SK-N-SH (cell line): ENCODE measurements around the gene SLC10A7. TPM values are rescaled to one million over a fixed set of nuclear protein-coding genes. Genes with fewer than 3 reads are reported as not detected.

Source experiments
- CTCF ChIA-PET: fragments of 300-600, 350-600 bp; formaldehyde crosslinking; extraction: SDS; loops from one replicate; lab custom pipeline; 2021; lab: Yijun Ruan, JAX
- POLR2A ChIA-PET: fragments of 350-600 bp; sonication (Branson Sonifier 250); formaldehyde crosslinking; extraction: SDS; loops from one replicate; lab custom pipeline; 2020; ENCODE audit warnings: antibody characterized with exemption, inconsistent platforms; lab: Yijun Ruan, JAX
- DNase-seq: peaks from one replicate; pipeline ENCODE4 v3.0.0; 2012
- H2AFZ ChIP-seq: fragments of 200-600 bp; sonication (generic); 2 replicates; pipeline ENCODE4 v1.8.1; 2016; ENCODE audit warnings: antibody characterized with exemption, mild to moderate bottlenecking, low read depth
- H3F3A ChIP-seq: fragments of 200-600 bp; sonication (generic); replicated peaks from 2 replicates; pipeline ENCODE3; 2016; ENCODE audit warnings: antibody characterized with exemption, mild to moderate bottlenecking; ENCODE audit not compliant: insufficient read depth
- H3K27ac ChIP-seq, 2 experiments: fragments of 200-500 bp in 1 of 2; fragments of 200-600 bp in 1 of 2; sonication (Bioruptor generic) in 1 of 2; sonication (generic), shearing (Covaris generic) in 1 of 2; 2 replicates each; pipeline versions ENCODE4 v1.5.1 to v1.6.1; 2014 to 2016; ENCODE audit warnings: low read depth in 2 of 2, inconsistent platforms in 1 of 2, low read length in 1 of 2, mild to moderate bottlenecking in 1 of 2, mixed read lengths in 1 of 2
- H3K27me3 ChIP-seq: fragments of 200-600 bp; sonication (generic), shearing (Covaris generic); 2 replicates; pipeline ENCODE4 v1.6.1; 2016; ENCODE audit warnings: mixed run types; ENCODE audit not compliant: insufficient read depth
- H3K36me3 ChIP-seq, 2 experiments: fragments of 200-500 bp in 1 of 2; fragments of 200-600 bp in 1 of 2; sonication (Bioruptor generic) in 1 of 2; sonication (generic) in 1 of 2; replicated peaks in 1 of 2; 2 replicates each; pipeline versions ENCODE3 to v1.5.1; 2014 to 2016; ENCODE audit warnings: low read length in 1 of 2, mild to moderate bottlenecking in 1 of 2; ENCODE audit not compliant: insufficient read depth in 2 of 2, control insufficient read depth in 1 of 2
- H3K4me1 ChIP-seq, 2 experiments: fragments of 200-500 bp in 1 of 2; fragments of 200-600 bp in 1 of 2; sonication (Bioruptor generic) in 1 of 2; sonication (generic), shearing (Covaris generic) in 1 of 2; 2 replicates each; pipeline versions ENCODE4 v1.5.1 to v1.6.1; 2014 to 2016; ENCODE audit warnings: low read depth in 1 of 2, low read length in 1 of 2, mixed run types in 1 of 2; ENCODE audit not compliant: insufficient read depth in 2 of 2, control insufficient read depth in 1 of 2
- H3K4me2 ChIP-seq: fragments of 200-600 bp; sonication (generic), shearing (Covaris generic); 2 replicates; pipeline ENCODE4 v1.6.1; 2017; ENCODE audit warnings: mixed run types
- H3K4me3 ChIP-seq, 2 experiments: fragments of 200-500 bp in 1 of 2; fragments of 200-600 bp in 1 of 2; sonication (Bioruptor generic) in 1 of 2; sonication (generic), shearing (Covaris generic) in 1 of 2; 2 replicates each; pipeline versions ENCODE4 v1.5.1 to v1.8.1; 2014 to 2016; ENCODE audit warnings: low read depth in 2 of 2, inconsistent platforms in 1 of 2, low read length in 1 of 2, mild to moderate bottlenecking in 1 of 2, mixed read lengths in 1 of 2, moderate library complexity in 1 of 2
- H3K79me2 ChIP-seq: fragments of 200-600 bp; sonication (generic); 2 replicates; pipeline ENCODE4 v1.8.1; 2017; ENCODE audit warnings: mild to moderate bottlenecking; ENCODE audit not compliant: insufficient read depth
- H3K9ac ChIP-seq: fragments of 200-600 bp; sonication (generic); 2 replicates; pipeline ENCODE4 v1.6.1; 2017; ENCODE audit warnings: mixed run types
- H3K9me2 ChIP-seq: fragments of 200-600 bp; sonication (generic); 2 replicates; pipeline ENCODE4 v1.6.1; 2017; ENCODE audit warnings: mixed run types
- H3K9me3 ChIP-seq: fragments of 200-600 bp; sonication (generic); 2 replicates; pipeline ENCODE4 v1.6.1; 2017; ENCODE audit warnings: mixed run types, mild to moderate bottlenecking, moderate library complexity
- H4K20me1 ChIP-seq: fragments of 200-600 bp; sonication (generic); 2 replicates; pipeline ENCODE4 v1.6.1; 2017; ENCODE audit warnings: mild to moderate bottlenecking, mixed run types; ENCODE audit not compliant: insufficient read depth
- CHD2 ChIP-seq: fragments of 150-350 bp; IDR thresholded peaks from 2 replicates; pipeline ENCODE4 v1.6.1; 2018; ENCODE audit warnings: low read length; ENCODE audit not compliant: partially characterized antibody
- ELF1 ChIP-seq: IDR thresholded peaks from 2 replicates; pipeline ENCODE4 v1.4.0; 2012
- EP300 ChIP-seq, 2 experiments: IDR thresholded peaks; 2 replicates each; pipeline versions ENCODE4 v1.4.0 to v1.6.1; 2012; ENCODE audit warnings: borderline replicate concordance in 1 of 2, low read depth in 1 of 2, low read length in 1 of 2
- FOXJ3 ChIP-seq: sonication (generic); formaldehyde crosslinking; IDR thresholded peaks from 2 replicates; pipeline ENCODE4 v1.5.1; 2020; ENCODE audit warnings: mild to moderate bottlenecking, missing genetic modification reagents
- GABPA ChIP-seq: IDR thresholded peaks from 2 replicates; pipeline ENCODE4 v1.4.0; 2012; ENCODE audit warnings: low read depth, mild to moderate bottlenecking
- JUND ChIP-seq: IDR thresholded peaks from 2 replicates; pipeline ENCODE4 v1.4.0; 2012
- MEF2A ChIP-seq: IDR thresholded peaks from 2 replicates; pipeline ENCODE4 v1.4.0; 2012; ENCODE audit warnings: low read depth, borderline replicate concordance
- NRF1 ChIP-seq: IDR thresholded peaks from 2 replicates; pipeline ENCODE4 v1.6.1; 2012; ENCODE audit warnings: low read depth, mild to moderate bottlenecking, low read length
- RAD21 ChIP-seq: IDR thresholded peaks from 2 replicates; pipeline ENCODE4 v1.6.1; 2012; ENCODE audit warnings: mild to moderate bottlenecking, low read length
- RFX5 ChIP-seq: IDR thresholded peaks from 2 replicates; pipeline ENCODE4 v1.6.1; 2012; ENCODE audit warnings: mild to moderate bottlenecking, improper control_type of control experiment, low read length
- RXRA ChIP-seq: IDR thresholded peaks from 2 replicates; pipeline ENCODE4 v1.4.0; 2012; ENCODE audit warnings: low read depth, mild to moderate bottlenecking, borderline replicate concordance
- TCF12 ChIP-seq: IDR thresholded peaks from 2 replicates; pipeline ENCODE4 v1.4.0; 2012
- USF1 ChIP-seq: IDR thresholded peaks from 2 replicates; pipeline ENCODE4 v1.4.0; 2012; ENCODE audit warnings: low read depth, borderline replicate concordance
- YY1 ChIP-seq: IDR thresholded peaks from 2 replicates; pipeline ENCODE4 v1.4.0; 2012; ENCODE audit warnings: low read depth, mild to moderate bottlenecking
- WGBS: methylation state at CpG from one replicate; pipeline ENCODE4 v1.1.6; 2017; ENCODE audit warnings: low lambda C conversion rate; 5-methylcytosine and 5-hydroxymethylcytosine counted together
- polyA plus RNA-seq, 3 experiments: library from polyadenylated mRNA; depleted of rRNA; stranded (reverse); fragments of >200 nt; gene quantifications; 2 replicates each; pipeline ENCODE4 v1.2.3, GENCODE V29; 2012
- TF ChIP-seq, protein P1 (sequence below): fragments of 150-350 bp; IDR thresholded peaks from 2 replicates; pipeline ENCODE4 v1.6.1; 2017; ENCODE audit warnings: antibody characterized with exemption, low read length, low read depth, borderline replicate concordance

The SLC10A7 gene
- polyA plus RNA-seq, 1 of the 3 experiments (the other 2 are of a cell fraction) = 3.3 TPM

DNA sequence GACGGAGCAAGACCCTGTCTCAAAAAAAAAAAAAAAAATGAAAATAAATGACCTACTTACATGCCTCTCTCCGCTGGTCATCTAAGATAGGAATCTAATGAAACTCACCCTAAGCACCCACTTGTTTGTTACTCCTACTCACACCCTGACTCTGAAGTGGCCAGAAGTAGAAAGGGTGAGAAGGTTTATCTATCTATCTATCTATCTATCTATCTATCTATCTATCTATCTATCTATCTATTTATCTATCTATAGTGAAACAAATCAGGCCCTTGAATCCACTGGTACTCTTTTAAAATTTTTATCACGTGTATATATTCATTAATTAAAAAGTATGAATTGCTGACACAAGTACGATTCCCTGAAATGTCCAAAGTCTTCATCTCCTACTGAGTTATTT, 75.2 kb downstream of the SLC10A7 start (continued):
- TF ChIP-seq ELF1 = no peak
- no peak for TF ChIP-seq EP300 (IDR thresholded peaks at IDR 0.05; ENCODE audit: borderline replicate concordance in 1 of 2, low read depth in 1 of 2, low read length in 1 of 2)
- TF ChIP-seq, protein P1, sequence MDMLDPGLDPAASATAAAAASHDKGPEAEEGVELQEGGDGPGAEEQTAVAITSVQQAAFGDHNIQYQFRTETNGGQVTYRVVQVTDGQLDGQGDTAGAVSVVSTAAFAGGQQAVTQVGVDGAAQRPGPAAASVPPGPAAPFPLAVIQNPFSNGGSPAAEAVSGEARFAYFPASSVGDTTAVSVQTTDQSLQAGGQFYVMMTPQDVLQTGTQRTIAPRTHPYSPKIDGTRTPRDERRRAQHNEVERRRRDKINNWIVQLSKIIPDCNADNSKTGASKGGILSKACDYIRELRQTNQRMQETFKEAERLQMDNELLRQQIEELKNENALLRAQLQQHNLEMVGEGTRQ = no peak
- TF ChIP-seq MEF2A = no peak
- TF ChIP-seq GABPA = no peak
- TF ChIP-seq YY1 = no peak
- no peak for TF ChIP-seq USF1
- TF ChIP-seq CHD2 = no peak
- no peak for TF ChIP-seq JUND
- no peak for TF ChIP-seq RXRA
- no peak for TF ChIP-seq NRF1
- TF ChIP-seq TCF12 = no peak

DNA sequence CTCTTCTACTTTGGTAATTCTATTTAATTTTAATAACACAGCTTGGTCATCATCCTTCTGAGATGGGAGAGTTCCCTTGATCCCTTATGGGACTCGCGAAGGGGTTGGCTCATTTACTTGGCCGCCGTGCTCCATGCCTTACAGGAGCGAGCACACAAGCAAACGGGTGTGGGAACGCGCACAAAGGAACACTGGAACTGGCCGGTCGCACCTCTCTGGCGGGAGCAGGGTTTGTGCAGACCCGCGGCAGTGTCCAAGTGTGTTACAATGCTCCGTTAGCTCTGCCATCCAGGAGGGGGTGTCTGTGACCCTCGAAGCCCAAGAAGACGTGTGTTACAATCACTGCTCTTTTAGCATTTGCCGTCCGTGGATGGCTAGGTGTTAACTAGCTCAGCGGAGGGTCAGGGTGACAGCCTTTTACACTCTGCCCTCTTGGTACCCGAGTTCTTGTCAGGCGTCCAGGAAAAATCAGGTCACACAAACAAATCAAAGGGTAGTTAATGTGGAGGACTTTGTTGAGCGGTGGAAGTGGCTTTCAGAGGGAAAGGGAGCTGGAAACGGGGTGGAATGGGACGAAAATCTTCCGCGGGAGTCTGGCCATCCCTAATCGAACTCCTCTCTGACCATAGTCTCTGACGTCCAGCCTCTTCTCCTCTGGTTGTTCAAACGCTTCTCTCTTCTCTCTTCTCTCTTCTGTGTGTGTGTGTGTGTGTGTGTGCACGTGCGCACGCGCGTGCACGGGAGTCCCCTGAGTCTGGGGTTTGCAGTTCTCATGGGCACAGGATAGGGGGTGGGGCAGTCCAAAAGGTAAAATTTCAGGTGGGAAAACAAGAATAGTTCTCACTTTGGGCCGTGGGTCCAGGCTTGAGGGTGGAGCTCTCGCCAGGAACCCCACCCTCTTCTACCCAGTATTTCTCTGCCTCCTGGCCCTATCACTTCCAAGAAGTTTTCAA, 76.3 kb downstream of the SLC10A7 start:
- H3K27ac ChIP-seq = no peak overlapping the region
- 98% methylated on average over 37 of the region's 37 CpGs for WGBS
- H3K9me3 ChIP-seq = no peaks in the 10 kb centered on the region
- DNase-seq = no peak
- no peaks in the 10 kb centered on the region for H3K79me2 ChIP-seq
- peaks cover 3 to 13% of the 10 kb centered on the region in 2 experiments; a peak in 3 of 4 replicates for H3K4me1 ChIP-seq
- H4K20me1 ChIP-seq = no peaks in the 10 kb centered on the region
- H3K36me3 ChIP-seq = no peaks in the 10 kb centered on the region
- H3F3A ChIP-seq = no peaks in the 10 kb centered on the region
- no peaks in the 10 kb centered on the region for H3K27me3 ChIP-seq
- ChIA-PET POLR2A (no interaction called here), CTCF (interaction anchor here (0.9 kb wide), 1 partner anchor 10 kb away, joined by 4 read pairs; no protein-coding TSS in a partner anchor)
- no peak overlapping the region for H3K4me3 ChIP-seq
- no peaks in the 10 kb centered on the region for H3K9me2 ChIP-seq
- no peak overlapping the region for H3K9ac ChIP-seq
- H3K4me2 ChIP-seq = no peak overlapping the region
- H2AFZ ChIP-seq = no peak overlapping the region
- TF ChIP-seq TCF12 = no peak
- no peak for TF ChIP-seq RAD21
- no peak for TF ChIP-seq FOXJ3
- TF ChIP-seq RFX5 = no peak
